WERI-Rb-1 (cell line): ENCODE results near the gene CLCN2.

Source experiments
- DNase-seq: peaks from one replicate; pipeline ENCODE4 v3.0.0-alpha.2; 2020
- H3K27ac ChIP-seq: fragments of 250-450 bp; sonication (Bioruptor Pico); 2 replicates; pipeline ENCODE4 v1.5.1; 2020; ENCODE audit warnings: mild to moderate bottlenecking, moderate library complexity
- H3K27me3 ChIP-seq: fragments of 250-450 bp; sonication (Bioruptor Pico); 2 replicates; pipeline ENCODE4 v1.5.1; 2021; ENCODE audit warnings: mild to moderate bottlenecking, low read depth, moderate library complexity; ENCODE audit not compliant: insufficient read depth, severe bottlenecking
- H3K36me3 ChIP-seq: fragments of 250-450 bp; sonication (Bioruptor Pico); 2 replicates; pipeline ENCODE4 v1.5.1; 2020; ENCODE audit warnings: mild to moderate bottlenecking, moderate library complexity
- H3K4me3 ChIP-seq: 2 replicates; pipeline ENCODE4 v1.5.1; 2011; ENCODE audit warnings: low read depth, mild to moderate bottlenecking, control low read depth, low read length
- H3K9me3 ChIP-seq: fragments of 250-450 bp; sonication (Bioruptor Pico); 2 replicates; pipeline ENCODE4 v1.5.1; 2021; ENCODE audit warnings: mild to moderate bottlenecking, moderate library complexity; ENCODE audit not compliant: severe bottlenecking
- CTCF ChIP-seq: IDR thresholded peaks from 2 replicates; pipeline ENCODE4 v1.5.1; 2011; ENCODE audit warnings: low read depth, mild to moderate bottlenecking, control low read depth, inconsistent platforms, low read length

The CLCN2 gene

GRCh38 chr3:184361532-184361931, at the start of gene CLCN2, which contains the start of gene POLR2H:
CLCN2 (minus strand) TSS chr3:184361605; CDS start chr3:184361479, 126 bp downstream.
POLR2H (plus strand) TSS chr3:184361710; CDS start chr3:184363493, 1,783 bp downstream.
- peak within 1 kb of the TSS; percentile 91 for H3K4me3 ChIP-seq
- no peaks in the 10 kb centered on the region for H3K27me3 ChIP-seq
- H3K9me3 ChIP-seq = no peaks in the 10 kb centered on the region
- peaks cover 40% of the 10 kb centered on the region for H3K36me3 ChIP-seq
- TF ChIP-seq CTCF = no peak
- peak within 1 kb of the TSS; percentile 97 for H3K27ac ChIP-seq
- DNase-seq = peak; percentile 65

DNA sequence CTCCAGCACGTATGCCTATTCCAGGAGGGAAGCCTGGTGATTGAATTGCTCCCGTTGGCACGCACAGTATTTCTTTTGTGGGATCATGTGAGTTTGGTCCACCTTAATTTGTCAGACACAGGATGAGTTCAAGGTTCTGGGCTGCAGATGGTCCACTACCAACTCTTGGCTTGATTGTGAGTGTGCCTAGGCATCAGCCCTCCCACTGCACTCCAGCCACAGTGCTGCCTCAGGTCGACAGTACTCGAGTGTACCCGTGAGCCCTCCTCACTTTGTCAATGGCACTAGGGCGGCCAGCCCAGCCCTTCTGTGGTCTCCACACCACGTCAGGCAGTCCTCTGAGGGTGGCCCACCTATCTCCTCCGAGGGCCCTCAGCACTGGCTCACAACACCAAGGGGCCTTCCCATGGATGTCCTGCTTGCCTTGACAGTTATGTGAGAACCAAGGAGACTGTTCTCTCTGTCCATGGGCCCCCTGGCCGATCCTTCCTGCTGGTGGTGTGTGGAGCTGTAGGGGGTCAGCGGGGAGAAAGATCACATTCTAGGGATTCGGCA, 48.6 kb upstream of the CLCN2 start:
- Histone ChIP-seq H3K9me3 (no peaks in the 10 kb centered on the region), H3K36me3 (no peaks in the 10 kb centered on the region), H3K4me3 (no peak overlapping the region), H3K27ac (no peak overlapping the region), H3K27me3 (no peaks in the 10 kb centered on the region)
- TF ChIP-seq CTCF = no peak
- DNase-seq = no peak

DNA sequence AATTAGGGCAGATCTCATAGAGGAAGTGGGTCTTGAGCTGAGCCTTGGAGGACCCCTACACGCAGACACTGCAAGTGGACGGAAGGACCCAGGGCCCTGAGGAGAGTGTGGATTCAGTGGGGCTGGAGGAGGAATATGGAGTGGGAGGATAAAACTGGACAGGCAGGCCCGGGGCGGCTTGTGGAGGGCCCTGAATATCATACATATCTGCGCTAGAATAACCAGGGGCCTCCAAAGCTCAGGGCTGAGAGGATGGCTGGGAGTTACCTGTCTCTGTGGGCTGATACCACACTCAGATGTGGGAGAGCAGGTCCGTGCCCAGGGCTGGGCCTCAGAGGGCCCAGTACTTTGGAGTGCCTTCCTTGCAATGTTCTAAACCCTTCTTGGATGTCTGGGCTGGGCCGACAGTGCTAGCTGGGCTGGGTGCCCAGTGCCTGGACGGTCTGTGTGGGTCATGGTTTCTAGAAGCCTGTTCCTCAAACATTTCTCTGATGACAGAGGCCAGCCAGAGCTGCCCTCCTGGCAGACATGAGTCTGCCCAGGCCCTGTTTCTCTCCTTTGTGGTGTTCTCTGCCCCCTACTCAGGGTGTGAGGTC, 48.0 kb upstream of the CLCN2 start:
- no peaks in the 10 kb centered on the region for H3K36me3 ChIP-seq
- no peak for DNase-seq
- TF ChIP-seq CTCF = no peak
- no peak overlapping the region for H3K27ac ChIP-seq
- H3K27me3 ChIP-seq = no peaks in the 10 kb centered on the region
- no peaks in the 10 kb centered on the region for H3K9me3 ChIP-seq
- H3K4me3 ChIP-seq = no peak overlapping the region

GRCh38 chr3:184405075-184406030, 43.9 kb upstream of the CLCN2 start:
- Histone ChIP-seq H3K4me3 (no peak overlapping the region; the same call in 1 of the 2 replicates), H3K36me3 (no peaks in the 10 kb centered on the region), H3K9me3 (no peaks in the 10 kb centered on the region), H3K27me3 (no peaks in the 10 kb centered on the region), H3K27ac (peak overlapping the region; percentile 80)
- DNase-seq = peak; percentile 85
- no peak for TF ChIP-seq CTCF

GRCh38 chr3:184399410-184399809, 38.0 kb upstream of the CLCN2 start:
- TF ChIP-seq CTCF = no peak
- DNase-seq = no peak
- Histone ChIP-seq H3K27me3 (no peaks in the 10 kb centered on the region), H3K27ac (no peak overlapping the region), H3K36me3 (no peaks in the 10 kb centered on the region), H3K4me3 (no peak overlapping the region), H3K9me3 (no peaks in the 10 kb centered on the region)
